ENCODE data around the gene WBP1L.
A peak's percentile ranks its signal among the peaks of the same experiment; 100 is the strongest.

WBP1L gene

DNA sequence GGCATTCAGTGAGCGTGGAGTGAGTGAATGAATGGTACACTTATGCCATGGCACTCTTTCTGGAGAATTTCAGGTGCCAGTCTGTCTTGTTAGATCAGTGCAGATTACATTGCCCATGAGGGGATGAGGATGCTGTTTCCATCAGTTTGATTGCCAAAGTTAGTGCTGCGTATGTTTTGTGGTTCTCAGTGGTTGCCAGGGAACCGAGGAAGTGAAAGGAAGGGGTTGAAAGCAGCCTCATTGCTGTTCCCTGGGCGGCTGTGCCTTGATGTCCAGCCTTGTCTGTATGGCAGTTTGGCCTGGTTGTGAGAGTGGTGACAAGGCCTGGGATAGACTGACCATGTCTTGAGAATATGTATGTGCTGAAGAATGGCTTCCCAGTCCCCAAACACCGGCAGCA lies 30.2 kb downstream of the WBP1L start:
- H3K14ac ChIP-seq (ENCODE audit: low read length), result peak overlapping the region; percentile 74
- H3K4me3 ChIP-seq (ENCODE audit: low read depth, low read length), result no peak overlapping the region
- H4K8ac ChIP-seq (ENCODE audit: low read depth, low read length), result peak overlapping the region; percentile 68
- H3K4me1 ChIP-seq (ENCODE audit: control insufficient read depth in 1 of 2, insufficient read depth in 2 of 2, low read length in 2 of 2), result peaks cover 42 to 56% of the 10 kb centered on the region in 2 experiments
- no peak overlapping the region for H3K4me2 ChIP-seq (ENCODE audit: low read length)
- peak overlapping the region; percentile 55 for H2BK5ac ChIP-seq (ENCODE audit: low read depth, low read length, poor library complexity)
- H3K27ac ChIP-seq (ENCODE audit: low read depth, low read length), result peak overlapping the region; percentile 100
- H3K9me3 ChIP-seq (ENCODE audit: insufficient read depth, low read depth, low read length), result peaks cover 3% of the 10 kb centered on the region
- H3K79me1 ChIP-seq (ENCODE audit: low read length), result peaks cover 60% of the 10 kb centered on the region
- H2AK5ac ChIP-seq (ENCODE audit: low read length), result peak overlapping the region; percentile 97
- H3K27me3 ChIP-seq (ENCODE audit: insufficient read depth, low read length), result no peaks in the 10 kb centered on the region
- peaks cover 28% of the 10 kb centered on the region for H3K79me2 ChIP-seq (ENCODE audit: control insufficient read depth, insufficient read depth, low read length, poor library complexity)
- peaks cover 0 to 2% of the 10 kb centered on the region in 2 experiments for H3K36me3 ChIP-seq (ENCODE audit: control insufficient read depth in 1 of 2, insufficient read depth in 2 of 2, low read length in 2 of 2)
- H2BK120ac ChIP-seq (ENCODE audit: insufficient read depth, low read length, poor library complexity), result peak overlapping the region; percentile 48
- WGBS (ENCODE audit: extremely low coverage, insufficient coverage, insufficient read length), result no CpG with 5 or more reads among the region's 5 CpGs
- no peak overlapping the region for H2AFZ ChIP-seq (ENCODE audit: insufficient read depth, low read length, poor library complexity)
- peak overlapping the region; percentile 65 for H3K18ac ChIP-seq (ENCODE audit: low read length)
- peak overlapping the region; percentile 14 for H3K9ac ChIP-seq (ENCODE audit: low read length)
- H4K91ac ChIP-seq (ENCODE audit: low read depth, low read length), result peak overlapping the region; percentile 87
- H2BK12ac ChIP-seq (ENCODE audit: low read length), result peak overlapping the region; percentile 81
- no peak overlapping the region for H3K23ac ChIP-seq (ENCODE audit: low read length)
- DNase-seq, result no peak
- no peak overlapping the region for H4K12ac ChIP-seq (ENCODE audit: low read depth, low read length)
- peak overlapping the region; percentile 95 for H3K4ac ChIP-seq (ENCODE audit: low read depth, low read length)

DNA sequence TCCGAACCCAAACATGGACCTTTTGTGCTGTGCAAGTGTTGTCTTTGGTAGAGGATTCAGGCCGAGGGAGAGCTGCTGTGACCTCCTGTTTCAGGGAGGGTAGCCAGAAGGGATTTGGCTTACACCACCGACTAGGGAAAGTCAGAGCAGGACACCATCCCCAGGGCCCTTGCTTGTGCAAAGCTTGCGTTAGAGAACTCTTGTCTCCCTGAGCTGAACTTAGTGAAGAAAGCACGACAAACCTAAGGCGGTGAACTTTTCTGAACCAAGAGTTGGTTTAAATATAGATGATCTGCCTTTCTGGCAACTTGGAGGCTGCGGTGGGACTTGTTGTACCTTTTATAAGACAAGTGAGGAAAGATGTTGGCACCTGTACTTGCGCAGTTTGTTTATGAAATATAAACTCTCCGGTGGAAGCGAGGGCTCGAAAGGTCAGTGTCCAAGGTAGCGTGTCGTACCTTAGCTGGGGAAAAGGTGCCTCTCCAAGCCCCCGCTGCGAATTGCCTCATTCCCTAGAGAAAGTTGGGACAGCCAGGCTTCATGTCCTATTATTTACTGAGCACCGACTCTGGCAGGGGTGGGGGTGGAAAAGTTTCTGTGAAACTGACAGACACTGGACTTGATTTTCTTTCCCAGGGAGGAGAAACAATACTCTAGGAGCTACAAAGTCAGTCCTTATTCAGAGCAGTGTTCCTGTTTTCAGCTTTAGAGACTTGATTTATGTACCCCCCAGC lies 31.6 kb downstream of the WBP1L start:
- no peak for DNase-seq
- peak overlapping the region; percentile 91 for H2BK12ac ChIP-seq (ENCODE audit: low read length)
- H2AK5ac ChIP-seq (ENCODE audit: low read length), result peak overlapping the region; percentile 51
- peak overlapping the region; percentile 97 for H2BK5ac ChIP-seq (ENCODE audit: low read depth, low read length, poor library complexity)
- H4K8ac ChIP-seq (ENCODE audit: low read depth, low read length), result peak overlapping the region; percentile 86
- H3K14ac ChIP-seq (ENCODE audit: low read length), result peak overlapping the region; percentile 90
- peaks cover 37 to 56% of the 10 kb centered on the region in 2 experiments for H3K4me1 ChIP-seq (ENCODE audit: control insufficient read depth in 1 of 2, insufficient read depth in 2 of 2, low read length in 2 of 2)
- peaks cover 3% of the 10 kb centered on the region for H3K9me3 ChIP-seq (ENCODE audit: insufficient read depth, low read depth, low read length)
- H4K91ac ChIP-seq (ENCODE audit: low read depth, low read length), result peak overlapping the region; percentile 96
- H2BK120ac ChIP-seq (ENCODE audit: insufficient read depth, low read length, poor library complexity), result peak overlapping the region; percentile 88
- no peak overlapping the region for H4K12ac ChIP-seq (ENCODE audit: low read depth, low read length)
- H3K79me2 ChIP-seq (ENCODE audit: control insufficient read depth, insufficient read depth, low read length, poor library complexity), result peaks cover 28% of the 10 kb centered on the region
- H3K9ac ChIP-seq (ENCODE audit: low read length), result peak overlapping the region; percentile 17
- H3K4ac ChIP-seq (ENCODE audit: low read depth, low read length), result peak overlapping the region; percentile 53
- peak overlapping the region; percentile 53 for H3K4me2 ChIP-seq (ENCODE audit: low read length)
- H3K79me1 ChIP-seq (ENCODE audit: low read length), result peaks cover 57% of the 10 kb centered on the region
- H2AFZ ChIP-seq (ENCODE audit: insufficient read depth, low read length, poor library complexity), result no peak overlapping the region
- no peak overlapping the region for H3K4me3 ChIP-seq (ENCODE audit: low read depth, low read length)
- no CpG with 5 or more reads among the region's 16 CpGs for WGBS (ENCODE audit: extremely low coverage, insufficient coverage, insufficient read length)
- peak overlapping the region; percentile 86 for H3K18ac ChIP-seq (ENCODE audit: low read length)
- peak overlapping the region; percentile 100 for H3K27ac ChIP-seq (ENCODE audit: low read depth, low read length)
- no peak overlapping the region for H3K23ac ChIP-seq (ENCODE audit: low read length)
- H3K27me3 ChIP-seq (ENCODE audit: insufficient read depth, low read length), result no peaks in the 10 kb centered on the region
- peaks cover 0 to 3% of the 10 kb centered on the region in 2 experiments for H3K36me3 ChIP-seq (ENCODE audit: control insufficient read depth in 1 of 2, insufficient read depth in 2 of 2, low read length in 2 of 2)

DNA sequence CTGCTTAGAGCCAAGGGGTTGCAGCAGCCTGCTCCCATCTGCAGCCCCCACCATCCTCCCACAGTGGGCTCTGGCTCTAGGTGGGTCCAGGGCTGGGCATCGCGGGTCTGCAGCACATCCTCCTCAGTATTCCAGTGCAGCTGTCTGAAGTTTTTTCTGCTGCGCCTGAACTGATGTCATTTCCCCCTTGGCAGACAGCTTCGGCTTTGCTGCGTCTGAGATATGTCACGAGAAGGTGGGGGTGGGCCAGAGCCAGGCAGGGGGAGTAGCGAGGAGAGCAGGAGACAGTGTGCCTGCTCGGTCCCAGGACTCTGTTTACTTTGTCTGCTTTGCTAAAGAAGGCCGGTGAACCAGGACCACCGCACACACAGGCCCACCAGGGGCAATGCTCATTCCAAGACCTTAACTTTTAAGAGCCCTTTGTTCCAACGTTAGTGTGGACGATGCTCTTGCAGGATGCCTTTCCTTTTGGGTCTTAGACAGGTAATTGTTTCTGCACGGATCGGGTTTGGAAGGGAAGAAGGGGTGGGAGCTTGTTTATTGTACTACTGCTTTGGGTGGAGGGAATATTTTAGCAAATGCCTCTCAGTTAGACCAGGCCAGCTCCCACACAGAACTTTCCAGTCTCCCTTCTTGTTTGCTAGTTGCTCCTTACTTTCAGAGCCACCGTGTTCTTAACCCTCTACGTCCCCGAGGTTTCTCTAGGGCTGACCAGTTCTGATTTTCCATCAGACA lies 32.4 kb downstream of the WBP1L start:
- Histone ChIP-seq H3K36me3 (ENCODE audit: control insufficient read depth in 1 of 2, insufficient read depth in 2 of 2, low read length in 2 of 2) (peaks cover 0 to 5% of the 10 kb centered on the region in 2 experiments), H2BK120ac (ENCODE audit: insufficient read depth, low read length, poor library complexity) (peak overlapping the region; percentile 88), H3K27ac (ENCODE audit: low read depth, low read length) (peak overlapping the region; percentile 100), H3K79me1 (ENCODE audit: low read length) (peaks cover 58% of the 10 kb centered on the region), H4K91ac (ENCODE audit: low read depth, low read length) (peak overlapping the region; percentile 96), H2BK5ac (ENCODE audit: low read depth, low read length, poor library complexity) (peak overlapping the region; percentile 97), H4K8ac (ENCODE audit: low read depth, low read length) (peak overlapping the region; percentile 86), H3K9ac (ENCODE audit: low read length) (peak overlapping the region; percentile 71), H3K18ac (ENCODE audit: low read length) (peak overlapping the region; percentile 86), H3K4me2 (ENCODE audit: low read length) (peak overlapping the region; percentile 53), H3K23ac (ENCODE audit: low read length) (no peak overlapping the region), H3K9me3 (ENCODE audit: insufficient read depth, low read depth, low read length) (peaks cover 3% of the 10 kb centered on the region), H3K27me3 (ENCODE audit: insufficient read depth, low read length) (no peaks in the 10 kb centered on the region), H3K79me2 (ENCODE audit: control insufficient read depth, insufficient read depth, low read length, poor library complexity) (peaks cover 29% of the 10 kb centered on the region), H2AK5ac (ENCODE audit: low read length) (peak overlapping the region; percentile 84), H3K4ac (ENCODE audit: low read depth, low read length) (peak overlapping the region; percentile 68), H3K4me3 (ENCODE audit: low read depth, low read length) (peak overlapping the region; percentile 47), H4K12ac (ENCODE audit: low read depth, low read length) (peak overlapping the region; percentile 75), H2AFZ (ENCODE audit: insufficient read depth, low read length, poor library complexity) (peak overlapping the region; percentile 56), H3K14ac (ENCODE audit: low read length) (peak overlapping the region; percentile 94), H2BK12ac (ENCODE audit: low read length) (peak overlapping the region; percentile 91), H3K4me1 (ENCODE audit: control insufficient read depth in 1 of 2, insufficient read depth in 2 of 2, low read length in 2 of 2) (peaks cover 40 to 58% of the 10 kb centered on the region in 2 experiments)
- DNase-seq, result peak; percentile 32 to 46
- no CpG with 5 or more reads among the region's 17 CpGs for WGBS (ENCODE audit: extremely low coverage, insufficient coverage, insufficient read length)

- Histone ChIP-seq H4K12ac (ENCODE audit: low read depth, low read length) (peak overlapping the region; percentile 35), H2BK12ac (ENCODE audit: low read length) (peak overlapping the region; percentile 59), H3K27me3 (ENCODE audit: insufficient read depth, low read length) (no peaks in the 10 kb centered on the region), H3K23ac (ENCODE audit: low read length) (no peak overlapping the region), H4K91ac (ENCODE audit: low read depth, low read length) (peak overlapping the region; percentile 99), H3K27ac (ENCODE audit: low read depth, low read length) (peak overlapping the region; percentile 100), H3K79me2 (ENCODE audit: control insufficient read depth, insufficient read depth, low read length, poor library complexity) (peaks cover 32% of the 10 kb centered on the region), H3K4me3 (ENCODE audit: low read depth, low read length) (no peak overlapping the region), H2BK120ac (ENCODE audit: insufficient read depth, low read length, poor library complexity) (peak overlapping the region; percentile 99), H3K4me1 (ENCODE audit: control insufficient read depth in 1 of 2, insufficient read depth in 2 of 2, low read length in 2 of 2) (peaks cover 42 to 63% of the 10 kb centered on the region in 2 experiments), H3K36me3 (ENCODE audit: control insufficient read depth in 1 of 2, insufficient read depth in 2 of 2, low read length in 2 of 2) (peaks cover 3 to 5% of the 10 kb centered on the region in 2 experiments), H3K14ac (ENCODE audit: low read length) (peak overlapping the region; percentile 94), H3K4ac (ENCODE audit: low read depth, low read length) (peak overlapping the region; percentile 68), H2AK5ac (ENCODE audit: low read length) (peak overlapping the region; percentile 84), H3K18ac (ENCODE audit: low read length) (peak overlapping the region; percentile 81), H4K8ac (ENCODE audit: low read depth, low read length) (peak overlapping the region; percentile 86), H3K79me1 (ENCODE audit: low read length) (peaks cover 58% of the 10 kb centered on the region), H3K4me2 (ENCODE audit: low read length) (peak overlapping the region; percentile 61), H2BK5ac (ENCODE audit: low read depth, low read length, poor library complexity) (peak overlapping the region; percentile 99), H2AFZ (ENCODE audit: insufficient read depth, low read length, poor library complexity) (no peak overlapping the region), H3K9me3 (ENCODE audit: insufficient read depth, low read depth, low read length) (peaks cover 3% of the 10 kb centered on the region), H3K9ac (ENCODE audit: low read length) (peak overlapping the region; percentile 71)
- peak; percentile 89 to 94 for DNase-seq
- WGBS (ENCODE audit: extremely low coverage, insufficient coverage, insufficient read length), result no CpG with 5 or more reads among the region's 9 CpGs
These were observed 33.2 kb downstream of the WBP1L start for GRCh38 chr10:102776779-102777456.
